ENCODE results near the gene UNC80.

UNC80 gene

GRCh38 chr2:210009126-210009525 is 237.5 kb downstream of the UNC80 start:
- DNase-seq (ENCODE audit: low read depth), result no peak
- no peak overlapping the region for H3K4me3 ChIP-seq (ENCODE audit: low read length)
- no peak for TF ChIP-seq CTCF (IDR thresholded peaks at IDR 0.05; ENCODE audit: insufficient read depth, low read depth, low read length, missing control alignments)

DNA sequence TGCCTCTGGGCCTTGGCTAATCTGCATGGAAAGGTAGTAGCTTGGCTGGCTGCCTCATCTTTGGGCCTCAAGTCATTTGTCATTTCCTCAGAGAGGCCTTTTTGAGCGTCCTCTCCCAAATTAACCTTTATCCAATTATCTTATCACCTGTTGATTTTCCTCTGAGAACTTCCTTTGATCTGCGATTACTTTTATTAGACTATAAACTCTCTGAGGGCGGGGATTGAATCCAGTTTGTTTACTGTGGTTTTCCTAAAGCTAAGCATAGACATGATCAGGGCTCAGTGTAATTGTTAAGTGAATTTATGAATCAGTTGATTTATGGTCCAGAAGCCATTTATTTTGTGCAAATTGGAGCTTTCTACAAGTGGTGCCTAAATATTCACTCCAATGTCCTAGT is 238.3 kb downstream of the UNC80 start:
- DNase-seq (ENCODE audit: low read depth), result no peak
- no peak overlapping the region for H3K4me3 ChIP-seq (ENCODE audit: low read length)
- no peak for TF ChIP-seq CTCF (IDR thresholded peaks at IDR 0.05; ENCODE audit: insufficient read depth, low read depth, low read length, missing control alignments)

GRCh38 chr2:210020138-210020537 is 248.5 kb downstream of the UNC80 start:
- no peak for DNase-seq (ENCODE audit: low read depth)
- TF ChIP-seq CTCF (IDR thresholded peaks at IDR 0.05; ENCODE audit: insufficient read depth, low read depth, low read length, missing control alignments), result no peak
- no peak overlapping the region for H3K4me3 ChIP-seq (ENCODE audit: low read length)

DNA sequence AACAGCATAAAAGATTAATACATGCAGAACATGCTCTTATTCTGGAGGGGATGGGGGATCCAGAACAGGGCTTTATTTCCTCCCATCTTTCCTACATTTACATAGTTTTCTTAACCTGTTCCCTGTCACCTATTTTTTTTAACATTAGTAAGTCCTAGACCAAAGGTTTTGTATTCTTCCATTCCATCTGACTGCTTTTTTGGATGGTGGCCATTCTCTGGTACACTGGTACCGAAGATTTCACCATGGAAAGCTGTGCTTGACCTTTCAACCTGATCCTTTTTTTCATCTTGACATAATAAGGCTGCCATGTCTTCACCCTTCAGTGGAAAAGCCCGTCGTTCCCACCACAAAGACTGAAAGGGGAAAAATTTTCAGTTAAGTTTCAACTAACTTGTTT is 251.2 kb downstream of the UNC80 start:
- DNase-seq (ENCODE audit: low read depth), result no peak
- TF ChIP-seq CTCF (IDR thresholded peaks at IDR 0.05; ENCODE audit: insufficient read depth, low read depth, low read length, missing control alignments), result no peak
- no peak overlapping the region for H3K4me3 ChIP-seq (ENCODE audit: low read length)

- DNase-seq (ENCODE audit: low read depth), result no peak
- no peak for TF ChIP-seq CTCF (IDR thresholded peaks at IDR 0.05; ENCODE audit: insufficient read depth, low read depth, low read length, missing control alignments)
- H3K4me3 ChIP-seq (ENCODE audit: low read length), result no peak overlapping the region
Measured at GRCh38 chr2:210027608-210028007, 256.0 kb downstream of the UNC80 start.

GRCh38 chr2:210028178-210028577 is 256.5 kb downstream of the UNC80 start:
- no peak overlapping the region for H3K4me3 ChIP-seq (ENCODE audit: low read length)
- TF ChIP-seq CTCF (IDR thresholded peaks at IDR 0.05; ENCODE audit: insufficient read depth, low read depth, low read length, missing control alignments), result no peak
- DNase-seq (ENCODE audit: low read depth), result no peak

GRCh38 chr2:210034087-210034683 is 262.6 kb downstream of the UNC80 start:
- no peak for DNase-seq (ENCODE audit: low read depth)
- TF ChIP-seq CTCF (IDR thresholded peaks at IDR 0.05; ENCODE audit: insufficient read depth, low read depth, low read length, missing control alignments), result no peak
- no peak overlapping the region for H3K4me3 ChIP-seq (ENCODE audit: low read length)

Measured in epithelial cell of esophagus (primary cell).